ENCODE measurements around the gene IQSEC2. TPM values are rescaled to one million over a fixed set of nuclear protein-coding genes. Genes with fewer than 3 reads are reported as not detected.

IQSEC2 gene
- total RNA-seq, 1 donor from 2014 or later, result 4.5 TPM

GRCh38 chrX:53281963-53282695 is 745 bp upstream of the IQSEC2 start:
- no peak for DNase-seq (ENCODE audit: low read depth)
- H3K4me3 ChIP-seq (ENCODE audit: low read depth, low read length), result peak overlapping the region; percentile 61
- no peak for TF ChIP-seq CTCF (conservative IDR thresholded peaks at IDR 0.05; ENCODE audit: low read depth, low read length)

GRCh38 chrX:53280331-53281320 is 758 bp downstream of the IQSEC2 start:
- no peak for DNase-seq (ENCODE audit: low read depth)
- peak overlapping the region; percentile 61 for H3K4me3 ChIP-seq (ENCODE audit: low read depth, low read length)
- no peak for TF ChIP-seq CTCF (conservative IDR thresholded peaks at IDR 0.05; ENCODE audit: low read depth, low read length)

- peak; percentile 38 for TF ChIP-seq CTCF (conservative IDR thresholded peaks at IDR 0.05; ENCODE audit: low read depth, low read length)
- H3K4me3 ChIP-seq (ENCODE audit: low read depth, low read length), result peak overlapping the region; percentile 61
- DNase-seq (ENCODE audit: low read depth), result no peak
Observed at GRCh38 chrX:53279296-53280237, 1.8 kb downstream of the IQSEC2 start.

GRCh38 chrX:53272808-53273337 is 8.5 kb downstream of the IQSEC2 start:
- no peak overlapping the region for H3K4me3 ChIP-seq (ENCODE audit: low read depth, low read length)
- no peak for DNase-seq (ENCODE audit: low read depth)
- no peak for TF ChIP-seq CTCF (conservative IDR thresholded peaks at IDR 0.05; ENCODE audit: low read depth, low read length)

- no peak overlapping the region for H3K4me3 ChIP-seq (ENCODE audit: low read depth, low read length)
- no peak for DNase-seq (ENCODE audit: low read depth)
- no peak for TF ChIP-seq CTCF (conservative IDR thresholded peaks at IDR 0.05; ENCODE audit: low read depth, low read length)
Observed at GRCh38 chrX:53269536-53270107, 11.8 kb downstream of the IQSEC2 start.

- no peak overlapping the region for H3K4me3 ChIP-seq (ENCODE audit: low read depth, low read length)
- no peak for DNase-seq (ENCODE audit: low read depth)
- no peak for TF ChIP-seq CTCF (conservative IDR thresholded peaks at IDR 0.05; ENCODE audit: low read depth, low read length)
Observed at GRCh38 chrX:53268173-53268572, 13.2 kb downstream of the IQSEC2 start.
